Skeletal muscle cell (primary cell): ENCODE data around the gene DIDO1.

ENCODE experiments used
- DNase-seq: peaks from one replicate; pipeline ENCODE4 v3.0.0-alpha.2; 2010; ENCODE audit warnings: low read depth
- H3K4me3 ChIP-seq: 2 replicates; pipeline ENCODE4 v1.5.1; 2011; ENCODE audit warnings: low read depth, mild to moderate bottlenecking, control low read depth, low read length, moderate library complexity

Gene DIDO1

GRCh38 chr20:62918831-62919230 lies 7.5 kb downstream of the DIDO1 start:
- no peak for DNase-seq
- H3K4me3 ChIP-seq = no peak overlapping the region

GRCh38 chr20:62918147-62918546 lies 8.2 kb downstream of the DIDO1 start:
- no peak overlapping the region for H3K4me3 ChIP-seq
- no peak for DNase-seq

- DNase-seq = no peak
- no peak overlapping the region for H3K4me3 ChIP-seq
Observed at GRCh38 chr20:62917720-62918119, 8.6 kb downstream of the DIDO1 start.

- DNase-seq = no peak
- no peak overlapping the region for H3K4me3 ChIP-seq
Observed at GRCh38 chr20:62916703-62917476, 9.4 kb downstream of the DIDO1 start.

- no peak for DNase-seq
- H3K4me3 ChIP-seq = no peak overlapping the region
Observed at GRCh38 chr20:62914970-62915457, 11.3 kb downstream of the DIDO1 start.

- H3K4me3 ChIP-seq = no peak overlapping the region
- DNase-seq = no peak
Observed at GRCh38 chr20:62914436-62914835, 11.9 kb downstream of the DIDO1 start.

- H3K4me3 ChIP-seq = no peak overlapping the region
- DNase-seq = no peak
Observed at GRCh38 chr20:62913043-62913630, 13.2 kb downstream of the DIDO1 start.

- DNase-seq = no peak
- no peak overlapping the region for H3K4me3 ChIP-seq
Observed at GRCh38 chr20:62911701-62912280, 14.5 kb downstream of the DIDO1 start.

- DNase-seq = no peak
- H3K4me3 ChIP-seq = no peak overlapping the region
Observed at GRCh38 chr20:62910777-62911497, 15.4 kb downstream of the DIDO1 start.

GRCh38 chr20:62910217-62910766 lies 16.0 kb downstream of the DIDO1 start:
- DNase-seq = no peak

GRCh38 chr20:62908971-62909791 lies 17.1 kb downstream of the DIDO1 start:
- no peak overlapping the region for H3K4me3 ChIP-seq
- no peak for DNase-seq

More at GRCh38 chr20:62910217-62910766, 16.0 kb downstream of the DIDO1 start:
- H3K4me3 ChIP-seq = no peak overlapping the region

GRCh38 chr20:62907384-62908317 lies 18.7 kb downstream of the DIDO1 start:
- DNase-seq = no peak
- no peak overlapping the region for H3K4me3 ChIP-seq

- no peak for DNase-seq
Observed at GRCh38 chr20:62906647-62907375, 19.5 kb downstream of the DIDO1 start.

GRCh38 chr20:62906209-62906608 lies 20.1 kb downstream of the DIDO1 start:
- H3K4me3 ChIP-seq = no peak overlapping the region
- no peak for DNase-seq

More at GRCh38 chr20:62906647-62907375, 19.5 kb downstream of the DIDO1 start:
- H3K4me3 ChIP-seq = no peak overlapping the region

GRCh38 chr20:62905536-62906117 lies 20.7 kb downstream of the DIDO1 start:
- no peak overlapping the region for H3K4me3 ChIP-seq
- DNase-seq = no peak

- no peak overlapping the region for H3K4me3 ChIP-seq
- DNase-seq = no peak
Observed at GRCh38 chr20:62902926-62903615, 23.2 kb downstream of the DIDO1 start.
